Nephron progenitor cell (in vitro differentiated cells): ENCODE measurements around the gene PCA3.
A peak's percentile ranks its signal among the peaks of the same experiment; 100 is the strongest.

Experiments
- DNase-seq: peaks from one replicate; pipeline ENCODE4 v3.0.0; 2021
- H3K27ac Mint-ChIP-seq: 2 replicates; pipeline ENCODE4 v1.8.0; 2021; ENCODE audit warnings: mild to moderate bottlenecking, moderate library complexity, mixed read lengths
- H3K27me3 Mint-ChIP-seq: 2 replicates; pipeline ENCODE4 v1.8.0; 2021; ENCODE audit warnings: mild to moderate bottlenecking, low read depth, mixed read lengths; ENCODE audit not compliant: poor library complexity
- H3K36me3 Mint-ChIP-seq: 2 replicates; pipeline ENCODE4 v1.8.0; 2021; ENCODE audit warnings: low read depth, mixed read lengths
- H3K4me1 Mint-ChIP-seq: 2 replicates; pipeline ENCODE4 v1.8.0; 2021; ENCODE audit warnings: mixed read lengths
- H3K4me3 Mint-ChIP-seq: 2 replicates; pipeline ENCODE4 v1.8.0; 2021; ENCODE audit warnings: mild to moderate bottlenecking, moderate library complexity, mixed read lengths
- H3K9me3 Mint-ChIP-seq: 2 replicates; pipeline ENCODE4 v1.8.0; 2021; ENCODE audit warnings: mild to moderate bottlenecking, moderate library complexity, mixed read lengths
- CTCF ChIP-seq: fragments of 200-600 bp; sonication (generic); IDR thresholded peaks from 2 replicates; pipeline ENCODE4 v1.5.0; 2021; ENCODE audit warnings: antibody characterized with exemption

Gene PCA3

DNA sequence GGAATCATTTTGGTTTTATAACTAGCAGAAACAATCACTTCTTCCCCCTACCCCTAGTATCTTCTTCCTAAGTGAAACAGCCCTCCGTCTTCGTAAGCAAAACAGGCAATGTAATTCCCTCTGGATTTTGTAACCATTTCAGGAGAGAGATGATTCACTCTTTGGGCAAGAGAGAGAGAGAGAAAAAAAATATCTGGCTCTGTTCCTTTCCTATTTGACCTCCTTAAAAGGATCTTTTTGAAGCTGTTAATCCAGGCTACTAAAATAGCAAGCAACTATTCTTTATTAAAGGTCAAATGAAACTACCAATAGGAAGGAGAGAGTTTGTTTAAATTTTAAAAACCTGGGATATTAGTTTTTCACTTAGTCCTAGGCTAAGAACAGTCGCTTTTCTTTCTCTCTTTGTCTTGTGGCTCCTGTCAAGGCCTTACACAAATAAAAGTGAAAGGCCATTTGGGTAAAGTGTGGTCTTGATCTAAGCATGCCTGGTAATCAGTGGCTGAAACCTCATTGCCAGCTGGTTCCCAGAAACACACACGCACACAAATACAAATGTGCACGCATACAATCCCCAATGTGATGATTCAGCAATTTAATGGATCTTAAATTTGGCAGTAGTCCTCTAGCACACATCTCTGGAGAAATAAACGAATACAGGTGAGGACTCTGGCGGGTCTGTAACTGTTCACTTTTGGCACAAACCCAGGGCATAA lies 71.5 kb downstream of the PCA3 start:
- Mint-ChIP-seq H3K9me3 (peaks cover 5% of the 10 kb centered on the region), H3K4me3 (no peak overlapping the region), H3K27ac (peak overlapping the region; percentile 76), H3K27me3 (peaks cover 3% of the 10 kb centered on the region), H3K4me1 (peaks cover 18% of the 10 kb centered on the region), H3K36me3 (peaks cover 4% of the 10 kb centered on the region)
- no peak for DNase-seq
- no peak for TF ChIP-seq CTCF
